PC-3 (cell line): ENCODE measurements around the gene HOXC11. TPM values are rescaled to one million over a fixed set of nuclear protein-coding genes. Genes with fewer than 3 reads are reported as not detected.
A peak's percentile ranks its signal among the peaks of the same experiment; 100 is the strongest.

Experiments
- ATAC-seq: fragments of 200-7000 bp; cut with Tn5 transposase; 2 replicates; pipeline ENCODE4 v1.9.1; 2020; ENCODE audit warnings: mild to moderate bottlenecking, moderate library complexity
- BruUV-seq: library from RNA; stranded (reverse); fragments of 400-500 nt; replicated peaks from 2 replicates; lab custom pipeline; 2021; lab: Mats Ljungman, UMichigan
- CTCF ChIA-PET: fragments of 300-600 bp; sonication (Branson Sonifier 250); formaldehyde crosslinking; loops from one replicate; lab custom pipeline; 2022; ENCODE audit warnings: antibody characterized with exemption; lab: Charles Lee
- POLR2A ChIA-PET: fragments of 300-600 bp; sonication (Branson Sonifier 250); formaldehyde crosslinking; loops from one replicate; lab custom pipeline; 2022; ENCODE audit warnings: antibody characterized with exemption; ENCODE audit not compliant: unreplicated experiment; lab: Charles Lee
- DNase-seq: peaks from one replicate; pipeline ENCODE4 v3.0.0-alpha.2; 2015
- H2AFZ ChIP-seq: fragments of 300-600 bp; sonication (generic); 2 replicates; pipeline ENCODE4 v1.6.0; 2016; ENCODE audit warnings: antibody characterized with exemption, low read length
- H3F3A ChIP-seq: fragments of 300-600 bp; sonication (generic); one replicate; pipeline ENCODE4 v1.6.0; 2017; ENCODE audit warnings: antibody characterized with exemption, low read length, control low read depth, mild to moderate bottlenecking; ENCODE audit not compliant: unreplicated experiment
- H3K27ac ChIP-seq: fragments of 300-600 bp; sonication (generic); 2 replicates; pipeline ENCODE4 v1.5.1; 2016; ENCODE audit warnings: mild to moderate bottlenecking, low read length
- H3K27me3 ChIP-seq: fragments of 300-600 bp; sonication (generic); 2 replicates; pipeline ENCODE4 v1.6.1; 2016; ENCODE audit warnings: low read length, mixed read lengths
- H3K36me3 ChIP-seq: fragments of 300-600 bp; sonication (generic); 2 replicates; pipeline ENCODE4 v1.6.1; 2016; ENCODE audit warnings: low read depth, mixed run types, low read length, mixed read lengths
- H3K4me1 ChIP-seq: fragments of 300-600 bp; sonication (generic); 2 replicates; pipeline ENCODE4 v1.5.1; 2016; ENCODE audit warnings: low read length; ENCODE audit not compliant: insufficient read depth
- H3K4me2 ChIP-seq: fragments of 300-600 bp; sonication (generic); 2 replicates; pipeline ENCODE4 v1.6.0; 2016; ENCODE audit warnings: low read length
- H3K4me3 ChIP-seq: fragments of 300-600 bp; sonication (generic); 2 replicates; pipeline ENCODE4 v1.5.1; 2016; ENCODE audit warnings: mild to moderate bottlenecking, low read length, mixed read lengths
- H3K79me2 ChIP-seq: fragments of 300-600 bp; sonication (generic); 2 replicates; pipeline ENCODE4 v1.6.1; 2017; ENCODE audit warnings: low read length, mixed read lengths
- H3K9ac ChIP-seq: fragments of 300-600 bp; sonication (generic); 2 replicates; pipeline ENCODE4 v1.6.0; 2016; ENCODE audit warnings: mild to moderate bottlenecking, low read length
- H3K9me2 ChIP-seq: fragments of 300-600 bp; sonication (generic); replicated peaks from 2 replicates; pipeline ENCODE4 v1.6.1; 2016; ENCODE audit warnings: mixed run types, low read length, mixed read lengths
- H3K9me3 ChIP-seq: fragments of 300-600 bp; sonication (generic); 2 replicates; pipeline ENCODE4 v1.6.1; 2016; ENCODE audit warnings: low read length, mixed read lengths
- H4K20me1 ChIP-seq: fragments of 300-600 bp; sonication (generic); 2 replicates; pipeline ENCODE4 v1.6.1; 2016; ENCODE audit warnings: low read length, mixed read lengths
- EZH2 ChIP-seq: fragments of 300-600 bp; sonication (generic); IDR thresholded peaks from one replicate; pipeline ENCODE4 v1.6.1; 2017; ENCODE audit warnings: antibody characterized with exemption, mild to moderate bottlenecking, low read length; ENCODE audit not compliant: unreplicated experiment
- EZH2phosphoT487 ChIP-seq: fragments of 300-600 bp; sonication (generic); IDR thresholded peaks from 2 replicates; pipeline ENCODE4 v1.6.1; 2018; ENCODE audit warnings: mild to moderate bottlenecking, antibody characterized with exemption, low read length, borderline replicate concordance
- intact Hi-C: fragments of 100-400 bp; cut with micrococcal nuclease; formaldehyde crosslinking; loops from 2 replicates; pipeline ENCODE4 v1.9.0; 2023
- total RNA-seq: library from RNA; depleted of rRNA; stranded (reverse); fragments of >200 nt; gene quantifications from 2 replicates; pipeline ENCODE4 v1.2.3, GENCODE V29; 2014
- TF ChIP-seq, protein P1 (sequence below): fragments of 300-600 bp; sonication (generic); conservative IDR thresholded peaks from 2 replicates; pipeline ENCODE4 v1.5.1; 2017; ENCODE audit warnings: antibody characterized with exemption, low read depth, mild to moderate bottlenecking, low read length

HOXC11 gene
- total RNA-seq, 1 experiment from 2014 or later = 0.84 TPM

DNA sequence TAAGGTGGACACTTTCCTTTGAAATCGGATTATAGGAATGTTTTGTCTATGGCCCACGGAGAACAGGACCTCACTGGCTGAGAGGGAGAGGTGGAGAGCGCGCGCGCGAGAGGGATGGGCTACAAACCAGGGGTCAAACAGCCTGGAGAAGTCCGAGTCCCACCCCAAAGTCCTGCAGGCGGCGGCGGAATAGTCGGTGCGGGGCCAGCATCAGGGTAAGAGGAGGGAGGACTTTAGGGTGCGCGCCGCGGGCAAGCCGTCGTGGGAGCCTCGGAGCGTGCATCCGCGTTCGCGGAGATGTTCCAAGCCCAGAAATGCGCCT lies 32.6 kb downstream of the HOXC11 start:
- no peak overlapping the region for H3K27ac ChIP-seq
- intact Hi-C loops = no loop called here
- no peak overlapping the region for H3K9ac ChIP-seq
- no peaks in the 10 kb centered on the region for H3K9me2 ChIP-seq
- H4K20me1 ChIP-seq = no peaks in the 10 kb centered on the region
- no peaks in the 10 kb centered on the region for H3K36me3 ChIP-seq
- H3K9me3 ChIP-seq = no peaks in the 10 kb centered on the region
- no peaks in the 10 kb centered on the region for H3F3A ChIP-seq
- no peak for ATAC-seq
- TF ChIP-seq EZH2phosphoT487 (no peak), EZH2 (no peak)
- H2AFZ ChIP-seq = peak overlapping the region; percentile 63
- H3K4me3 ChIP-seq = peak overlapping the region; percentile 47; the same call in 1 of the 2 replicates
- no TSS peak for BruUV-seq
- DNase-seq = no peak
- peak overlapping the region; percentile 71 for H3K4me2 ChIP-seq
- H3K27me3 ChIP-seq = no peaks in the 10 kb centered on the region
- peaks cover 14% of the 10 kb centered on the region for H3K79me2 ChIP-seq
- peaks cover 21% of the 10 kb centered on the region for H3K4me1 ChIP-seq
- CTCF ChIA-PET = interaction anchor here (0.6 to 1.5 kb wide), 7 partner anchors 20 to 209 kb away, joined by 3 to 17 read pairs (median 4); partner anchors contain the start of genes HOXC10 and HOXC5
- POLR2A ChIA-PET = interaction anchor here (0.7 kb wide), 1 partner anchor 186 kb away, joined by 9 read pairs; no protein-coding TSS in a partner anchor

GRCh38 chr12:54005853-54006558 lies 33.1 kb downstream of the HOXC11 start:
- Histone ChIP-seq H3K27me3 (no peaks in the 10 kb centered on the region), H3K79me2 (peaks cover 18% of the 10 kb centered on the region)

DNA sequence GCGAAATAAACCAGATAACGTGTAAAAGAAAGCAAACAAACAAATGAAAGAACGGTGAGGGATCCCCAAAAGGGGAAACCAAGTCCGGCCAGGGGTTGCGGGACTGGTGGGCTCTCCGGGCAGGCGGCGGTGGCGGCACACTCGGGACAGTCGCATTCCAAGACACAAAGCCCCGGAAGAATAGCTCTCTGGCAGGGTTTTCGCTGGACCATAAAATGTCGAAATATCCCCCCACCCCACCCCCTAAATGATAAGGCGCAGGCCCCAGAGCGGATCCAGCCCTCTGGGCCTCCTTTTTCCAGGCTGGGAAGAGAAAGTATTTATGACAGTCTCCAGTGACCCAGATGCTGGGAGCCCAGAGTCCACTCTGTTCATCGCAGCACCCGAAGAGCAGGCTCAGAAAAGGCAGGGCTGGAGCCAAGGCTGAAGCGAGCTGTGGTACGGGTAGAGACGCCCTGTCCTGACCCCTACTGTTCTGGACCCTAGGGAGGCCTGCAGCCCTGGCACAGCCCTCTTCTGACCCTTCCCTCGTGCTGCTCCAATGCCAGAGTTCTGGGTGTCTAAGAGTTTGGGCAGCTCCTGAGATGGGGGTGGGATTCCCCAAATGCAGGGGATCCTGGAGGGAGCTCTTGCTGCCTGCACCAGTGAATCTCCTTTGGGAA lies 33.8 kb downstream of the HOXC11 start:
- no peaks in the 10 kb centered on the region for H4K20me1 ChIP-seq
- H3K9me3 ChIP-seq = no peaks in the 10 kb centered on the region
- H3K4me3 ChIP-seq = peak overlapping the region; percentile 47; the same call in 1 of the 2 replicates
- H3K9me2 ChIP-seq = no peaks in the 10 kb centered on the region
- BruUV-seq = no TSS peak
- H3K79me2 ChIP-seq = peaks cover 24% of the 10 kb centered on the region
- no peaks in the 10 kb centered on the region for H3K36me3 ChIP-seq
- TF ChIP-seq EZH2phosphoT487 (no peak), EZH2 (no peak)
- TF ChIP-seq, protein P1, sequence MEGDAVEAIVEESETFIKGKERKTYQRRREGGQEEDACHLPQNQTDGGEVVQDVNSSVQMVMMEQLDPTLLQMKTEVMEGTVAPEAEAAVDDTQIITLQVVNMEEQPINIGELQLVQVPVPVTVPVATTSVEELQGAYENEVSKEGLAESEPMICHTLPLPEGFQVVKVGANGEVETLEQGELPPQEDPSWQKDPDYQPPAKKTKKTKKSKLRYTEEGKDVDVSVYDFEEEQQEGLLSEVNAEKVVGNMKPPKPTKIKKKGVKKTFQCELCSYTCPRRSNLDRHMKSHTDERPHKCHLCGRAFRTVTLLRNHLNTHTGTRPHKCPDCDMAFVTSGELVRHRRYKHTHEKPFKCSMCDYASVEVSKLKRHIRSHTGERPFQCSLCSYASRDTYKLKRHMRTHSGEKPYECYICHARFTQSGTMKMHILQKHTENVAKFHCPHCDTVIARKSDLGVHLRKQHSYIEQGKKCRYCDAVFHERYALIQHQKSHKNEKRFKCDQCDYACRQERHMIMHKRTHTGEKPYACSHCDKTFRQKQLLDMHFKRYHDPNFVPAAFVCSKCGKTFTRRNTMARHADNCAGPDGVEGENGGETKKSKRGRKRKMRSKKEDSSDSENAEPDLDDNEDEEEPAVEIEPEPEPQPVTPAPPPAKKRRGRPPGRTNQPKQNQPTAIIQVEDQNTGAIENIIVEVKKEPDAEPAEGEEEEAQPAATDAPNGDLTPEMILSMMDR = no peak
- H3F3A ChIP-seq = no peaks in the 10 kb centered on the region
- H3K4me2 ChIP-seq = peak overlapping the region; percentile 71
- ATAC-seq = no peak
- H3K4me1 ChIP-seq = peaks cover 32% of the 10 kb centered on the region
- peak overlapping the region; percentile 37 for H3K9ac ChIP-seq
- ChIA-PET POLR2A (interaction anchor here (0.5 kb wide), 1 partner anchor 185 kb away, joined by 14 read pairs; no protein-coding TSS in a partner anchor), CTCF (interaction anchor here (0.6 to 1.5 kb wide), 4 partner anchors 22 to 195 kb away, joined by 3 to 17 read pairs (median 7); partner anchors contain the start of gene HOXC10)
- no peak for DNase-seq
- H3K27me3 ChIP-seq = no peaks in the 10 kb centered on the region
- no peak overlapping the region for H3K27ac ChIP-seq
- H2AFZ ChIP-seq = peak overlapping the region; percentile 63
- intact Hi-C loops = loop anchor here (1.0 kb wide), 1 partner anchor 195 kb away; no protein-coding TSS in a partner anchor

More at GRCh38 chr12:54005853-54006558, 33.1 kb downstream of the HOXC11 start:
- no peaks in the 10 kb centered on the region for H3F3A ChIP-seq
- peak overlapping the region; percentile 71 for H3K4me2 ChIP-seq
- H3K4me3 ChIP-seq = peak overlapping the region; percentile 47; the same call in 1 of the 2 replicates
- peaks cover 25% of the 10 kb centered on the region for H3K4me1 ChIP-seq
- ATAC-seq (peak; percentile 68), DNase-seq (peak; percentile 91)
- BruUV-seq = no TSS peak
- H3K9me2 ChIP-seq = no peaks in the 10 kb centered on the region
- intact Hi-C loops = loop anchor here (1.0 kb wide), 1 partner anchor 195 kb away; no protein-coding TSS in a partner anchor
- POLR2A ChIA-PET = interaction anchor here (0.7 kb wide), 1 partner anchor 186 kb away, joined by 9 read pairs; no protein-coding TSS in a partner anchor
- CTCF ChIA-PET = interaction anchor here (0.6 to 1.5 kb wide), 7 partner anchors 21 to 208 kb away, joined by 3 to 17 read pairs (median 3); partner anchors contain the start of genes HOXC10 and HOXC5
- TF ChIP-seq, protein P1 = peak; percentile 95
- no peak for TF ChIP-seq EZH2
- no peaks in the 10 kb centered on the region for H4K20me1 ChIP-seq
- H2AFZ ChIP-seq = peak overlapping the region; percentile 63
- no peaks in the 10 kb centered on the region for H3K9me3 ChIP-seq
- peak overlapping the region; percentile 37 for H3K9ac ChIP-seq
- no peak overlapping the region for H3K27ac ChIP-seq
- no peaks in the 10 kb centered on the region for H3K36me3 ChIP-seq
